ENCODE data around the gene CRYBA2.

The CRYBA2 gene

GRCh38 chr2:218981390-218981880 is 11.8 kb downstream of the CRYBA2 start:
- DNase-seq = no peak

- no peak for DNase-seq
These were observed 12.4 kb downstream of the CRYBA2 start for GRCh38 chr2:218980735-218981389.

- peak; percentile 88 for DNase-seq
These were observed 13.1 kb downstream of the CRYBA2 start for GRCh38 chr2:218979846-218980734.

GRCh38 chr2:218975060-218975777 is 18.0 kb downstream of the CRYBA2 start:
- DNase-seq = no peak

GRCh38 chr2:218970894-218971293 is 22.3 kb downstream of the CRYBA2 start:
- no peak for DNase-seq

GRCh38 chr2:218964041-218964771 is 29.0 kb downstream of the CRYBA2 start:
- DNase-seq = no peak

- DNase-seq = no peak
These were observed 29.6 kb downstream of the CRYBA2 start for GRCh38 chr2:218963601-218964000.

GRCh38 chr2:218962859-218963492 is 30.2 kb downstream of the CRYBA2 start:
- peak; percentile 68 for DNase-seq

GRCh38 chr2:218961651-218962570 is 31.3 kb downstream of the CRYBA2 start:
- DNase-seq = no peak

GRCh38 chr2:218961229-218961628 is 32.0 kb downstream of the CRYBA2 start:
- no peak for DNase-seq

GRCh38 chr2:218960309-218961165 is 32.7 kb downstream of the CRYBA2 start:
- no peak for DNase-seq

GRCh38 chr2:218959761-218960308 is 33.4 kb downstream of the CRYBA2 start:
- no peak for DNase-seq

- DNase-seq = peak; percentile 64
These were observed 34.0 kb downstream of the CRYBA2 start, which contains the start of gene CDK5R2 for GRCh38 chr2:218959141-218959731. Gene CDK5R2, plus strand, starts transcription at chr2:218959666. Its CDS starts 155 bp downstream, at chr2:218959821.

GRCh38 chr2:218958276-218958675 is 34.9 kb downstream of the CRYBA2 start:
- DNase-seq = no peak

GRCh38 chr2:218957671-218958070 is 35.6 kb downstream of the CRYBA2 start:
- no peak for DNase-seq

- no peak for DNase-seq
These were observed 37.2 kb downstream of the CRYBA2 start for GRCh38 chr2:218956039-218956438.

- no peak for DNase-seq
These were observed 38.5 kb downstream of the CRYBA2 start for GRCh38 chr2:218954541-218955300.

- DNase-seq = no peak
These were observed 39.8 kb downstream of the CRYBA2 start for GRCh38 chr2:218953366-218953954.
